Measurements from ENCODE around the gene FBLN1. TPM values are rescaled to one million over a fixed set of nuclear protein-coding genes. Genes with fewer than 3 reads are reported as not detected.

FBLN1 gene
- total RNA-seq, 1 donor from 2014 or later, result 624 TPM

Other genes with a start within 250 kb of the FBLN1 start
- not detected for gene UPK3A, start 217.9 kb upstream of the FBLN1 start, total RNA-seq
- gene FAM118A, start 192.9 kb upstream of the FBLN1 start, total RNA-seq, result 44.9 TPM
- gene SMC1B, start 89.3 kb upstream of the FBLN1 start, total RNA-seq, result not detected
- 0.22 TPM for gene RIBC2, start 89.2 kb upstream of the FBLN1 start, total RNA-seq
- 130 TPM for gene ATXN10, start 169.0 kb downstream of the FBLN1 start, total RNA-seq